ENCODE results near the gene ENAM.
"Not testable (repeated sequence)": the region's sequence is repeated elsewhere in the genome, so short reads cannot be mapped to it uniquely, and the experiment has no call there.

Gene ENAM

DNA sequence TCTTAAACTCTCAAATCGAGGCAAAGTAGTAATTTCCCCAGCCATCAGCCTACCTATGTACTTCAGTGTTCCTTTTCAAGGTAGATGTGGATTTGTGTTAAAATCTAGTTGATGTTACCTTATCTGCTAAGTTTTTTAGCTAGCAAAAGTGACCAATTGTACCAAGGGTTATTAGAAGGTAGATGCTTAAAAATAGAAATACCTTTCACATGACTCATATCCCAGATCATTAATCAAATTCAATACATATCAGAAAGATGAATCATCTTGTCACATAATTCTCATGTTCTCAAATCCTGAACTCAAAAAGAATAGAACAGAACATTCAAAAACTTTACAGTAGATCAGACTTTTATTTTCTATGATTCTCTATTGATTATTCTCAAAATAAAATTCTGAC, 3.5 kb downstream of the ENAM start:
- Mint-ChIP-seq H3K27me3 (ENCODE audit: low read depth) (peaks cover 3% of the 10 kb centered on the region), H3K4me1 (peaks cover 2% of the 10 kb centered on the region), H3K4me3 (no peak overlapping the region), H3K36me3 (ENCODE audit: low read depth) (no peaks in the 10 kb centered on the region), H3K9me3 (no peaks in the 10 kb centered on the region), H3K27ac (no peak overlapping the region)
- TF ChIP-seq, protein P1, sequence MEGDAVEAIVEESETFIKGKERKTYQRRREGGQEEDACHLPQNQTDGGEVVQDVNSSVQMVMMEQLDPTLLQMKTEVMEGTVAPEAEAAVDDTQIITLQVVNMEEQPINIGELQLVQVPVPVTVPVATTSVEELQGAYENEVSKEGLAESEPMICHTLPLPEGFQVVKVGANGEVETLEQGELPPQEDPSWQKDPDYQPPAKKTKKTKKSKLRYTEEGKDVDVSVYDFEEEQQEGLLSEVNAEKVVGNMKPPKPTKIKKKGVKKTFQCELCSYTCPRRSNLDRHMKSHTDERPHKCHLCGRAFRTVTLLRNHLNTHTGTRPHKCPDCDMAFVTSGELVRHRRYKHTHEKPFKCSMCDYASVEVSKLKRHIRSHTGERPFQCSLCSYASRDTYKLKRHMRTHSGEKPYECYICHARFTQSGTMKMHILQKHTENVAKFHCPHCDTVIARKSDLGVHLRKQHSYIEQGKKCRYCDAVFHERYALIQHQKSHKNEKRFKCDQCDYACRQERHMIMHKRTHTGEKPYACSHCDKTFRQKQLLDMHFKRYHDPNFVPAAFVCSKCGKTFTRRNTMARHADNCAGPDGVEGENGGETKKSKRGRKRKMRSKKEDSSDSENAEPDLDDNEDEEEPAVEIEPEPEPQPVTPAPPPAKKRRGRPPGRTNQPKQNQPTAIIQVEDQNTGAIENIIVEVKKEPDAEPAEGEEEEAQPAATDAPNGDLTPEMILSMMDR (IDR thresholded peaks at IDR 0.05; ENCODE audit: unreplicated experiment in 3 of 3): no peak

- no peak overlapping the region for H3K27ac Mint-ChIP-seq
- TF ChIP-seq, protein P1 (IDR thresholded peaks at IDR 0.05; ENCODE audit: unreplicated experiment in 3 of 3): no peak
- H3K36me3 Mint-ChIP-seq (ENCODE audit: low read depth): no peaks in the 10 kb centered on the region
- H3K4me1 Mint-ChIP-seq: peaks cover 14% of the 10 kb centered on the region
- H3K9me3 Mint-ChIP-seq: no peaks in the 10 kb centered on the region
- no peak overlapping the region for H3K4me3 Mint-ChIP-seq
- H3K27me3 Mint-ChIP-seq (ENCODE audit: low read depth): peaks cover 3% of the 10 kb centered on the region
Measured at GRCh38 chr4:70634482-70634881, 5.9 kb downstream of the ENAM start.

GRCh38 chr4:70637239-70637913, 8.8 kb downstream of the ENAM start:
- TF ChIP-seq, protein P1 (IDR thresholded peaks at IDR 0.05; ENCODE audit: unreplicated experiment in 3 of 3): no peak

DNA sequence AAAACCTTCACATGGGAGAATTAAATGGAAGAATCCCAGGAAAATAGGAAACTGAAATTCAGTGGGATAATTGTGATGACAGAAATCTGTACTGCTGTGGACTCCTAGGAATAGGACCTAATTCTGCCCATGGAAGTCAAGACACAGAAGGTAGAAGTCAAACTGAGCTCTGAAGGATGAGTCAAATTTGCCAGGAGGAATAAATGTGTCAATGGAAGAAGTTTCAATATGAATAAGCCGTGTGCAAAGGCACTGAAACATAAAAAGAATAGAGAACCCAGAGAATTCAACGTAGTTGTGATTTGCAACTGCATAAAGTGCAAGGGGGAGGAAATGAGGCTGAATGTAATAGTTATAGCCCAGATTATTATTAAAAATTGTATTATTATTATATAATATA, 11.6 kb downstream of the ENAM start:
- peaks cover 14% of the 10 kb centered on the region for H3K4me1 Mint-ChIP-seq
- no peak overlapping the region for H3K27ac Mint-ChIP-seq
- no peak overlapping the region for H3K4me3 Mint-ChIP-seq
- no peaks in the 10 kb centered on the region for H3K36me3 Mint-ChIP-seq (ENCODE audit: low read depth)
- no peaks in the 10 kb centered on the region for H3K27me3 Mint-ChIP-seq (ENCODE audit: low read depth)
- no peaks in the 10 kb centered on the region for H3K9me3 Mint-ChIP-seq
- TF ChIP-seq, protein P1 (IDR thresholded peaks at IDR 0.05; ENCODE audit: unreplicated experiment in 3 of 3): no peak

More at GRCh38 chr4:70637239-70637913, 8.8 kb downstream of the ENAM start:
- no peaks in the 10 kb centered on the region for H3K36me3 Mint-ChIP-seq (ENCODE audit: low read depth)
- H3K4me1 Mint-ChIP-seq: peaks cover 14% of the 10 kb centered on the region
- H3K27ac Mint-ChIP-seq: peak overlapping the region; percentile 79 to 96 (median 90)
- H3K9me3 Mint-ChIP-seq: no peaks in the 10 kb centered on the region
- peak overlapping the region; percentile 10 to 16 (median 12) for H3K4me3 Mint-ChIP-seq
- no peaks in the 10 kb centered on the region for H3K27me3 Mint-ChIP-seq (ENCODE audit: low read depth)

DNA sequence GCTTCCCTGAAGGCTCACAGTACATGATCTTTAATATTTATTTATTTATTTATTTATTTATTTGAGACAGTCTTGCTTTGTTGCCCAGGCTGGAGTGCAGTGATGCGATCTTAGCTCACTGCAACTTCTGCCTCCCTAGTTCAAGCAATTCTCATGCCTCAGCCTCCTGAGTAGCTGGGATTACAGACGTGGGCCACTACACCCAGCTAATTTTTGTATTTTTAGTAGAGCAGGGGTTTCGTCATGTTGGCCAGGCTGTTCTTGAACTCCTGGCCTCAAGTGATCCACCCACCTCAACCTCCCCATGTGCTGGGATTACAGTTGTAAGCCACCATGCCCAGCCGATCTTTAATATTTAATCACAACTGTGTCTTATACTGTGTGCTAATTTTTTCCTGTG, 22.2 kb downstream of the ENAM start:
- H3K27ac Mint-ChIP-seq; H3K27me3 Mint-ChIP-seq (ENCODE audit: low read depth); H3K36me3 Mint-ChIP-seq (ENCODE audit: low read depth); H3K9me3 Mint-ChIP-seq; H3K4me1 Mint-ChIP-seq; H3K4me3 Mint-ChIP-seq: not testable (repeated sequence)

DNA sequence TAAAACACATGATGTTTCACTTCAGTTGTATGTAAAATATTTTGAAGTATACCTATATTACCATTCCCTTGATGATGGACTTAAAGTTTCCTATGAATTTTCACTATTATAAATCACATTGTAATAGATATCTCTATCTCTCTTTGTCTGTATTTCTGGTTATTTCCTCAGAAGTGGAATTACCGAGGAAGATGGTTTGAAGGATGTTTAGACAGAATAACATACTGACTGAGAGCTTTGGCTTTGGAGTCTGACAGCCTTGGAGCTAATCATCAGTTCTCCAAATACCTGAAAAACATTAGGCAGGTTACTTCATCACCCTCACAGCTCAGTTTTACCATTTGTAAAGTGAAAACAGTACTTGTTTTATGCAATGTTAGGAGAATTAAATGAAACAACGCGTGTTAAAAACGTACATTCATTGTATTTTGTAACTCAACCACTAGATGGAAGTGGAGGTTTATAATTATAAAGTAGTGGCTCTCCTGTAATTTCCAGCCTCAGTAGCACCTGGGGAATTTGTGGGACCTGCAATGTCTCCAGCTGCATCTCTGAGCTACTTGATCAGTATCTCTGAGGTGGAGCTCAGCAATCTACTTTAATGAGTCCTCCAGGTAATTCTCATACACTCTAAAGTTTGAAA, 23.4 kb downstream of the ENAM start:
- Mint-ChIP-seq H3K4me3 (no peak overlapping the region), H3K27ac (no peak overlapping the region), H3K27me3 (ENCODE audit: low read depth) (no peaks in the 10 kb centered on the region), H3K36me3 (ENCODE audit: low read depth) (no peaks in the 10 kb centered on the region), H3K9me3 (no peaks in the 10 kb centered on the region), H3K4me1 (no peaks in the 10 kb centered on the region)
- TF ChIP-seq, protein P1 (IDR thresholded peaks at IDR 0.05; ENCODE audit: unreplicated experiment in 3 of 3): peak; percentile 55 to 59 (median 58)
